SHP77 treated with DMSO at 0.1 percent for 48 hours (cell line): ENCODE measurements around the gene ABLIM1.

Source experiments
- DNase-seq: peaks from one replicate; lab custom pipeline; 2025; lab: John Stamatoyannopoulos, UW

The ABLIM1 gene

GRCh38 chr10:114517368-114518250 lies 140.5 kb downstream of the ABLIM1 start:
- DNase-seq: no peak

DNA sequence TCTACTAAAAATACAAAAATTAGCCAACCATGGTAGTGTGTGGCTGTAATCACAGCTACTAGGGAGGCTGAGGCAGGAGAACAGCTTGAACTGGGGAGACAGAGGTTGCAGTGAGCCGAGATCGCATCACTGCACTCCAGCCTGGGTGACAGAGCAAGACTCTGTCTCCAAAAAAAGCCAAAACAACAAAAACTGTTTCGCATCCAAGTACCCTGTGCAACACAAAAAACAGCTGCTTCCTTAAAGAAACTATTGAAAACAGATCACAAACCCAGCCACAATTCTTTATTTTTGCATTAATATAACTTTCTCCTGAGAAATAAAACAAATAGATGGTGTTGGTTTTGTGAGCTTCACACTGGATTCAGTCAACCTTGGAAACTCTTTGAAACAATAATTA lies 141.7 kb downstream of the ABLIM1 start:
- no peak for DNase-seq

- no peak for DNase-seq
Measured at GRCh38 chr10:114515298-114515914, 142.7 kb downstream of the ABLIM1 start.

DNA sequence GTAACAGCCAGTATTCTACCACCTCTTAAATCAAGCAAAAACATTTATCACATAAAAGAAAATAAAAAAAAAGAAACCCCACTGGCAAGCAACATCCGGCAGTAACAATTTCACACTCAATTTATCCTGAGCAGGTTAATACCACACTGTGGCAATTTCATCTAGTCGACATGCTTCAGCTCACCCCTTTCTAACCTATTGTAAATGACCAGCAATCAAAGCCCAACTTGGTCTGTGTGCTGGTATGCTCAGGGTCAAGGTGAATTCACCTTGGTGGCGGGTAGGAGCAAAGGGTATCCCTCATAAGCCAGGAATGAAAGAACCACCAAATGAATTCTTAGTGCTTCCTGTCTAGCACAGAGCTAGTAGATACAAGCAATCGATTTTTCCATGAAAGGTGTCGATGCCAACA lies 144.7 kb downstream of the ABLIM1 start:
- DNase-seq: no peak

DNA sequence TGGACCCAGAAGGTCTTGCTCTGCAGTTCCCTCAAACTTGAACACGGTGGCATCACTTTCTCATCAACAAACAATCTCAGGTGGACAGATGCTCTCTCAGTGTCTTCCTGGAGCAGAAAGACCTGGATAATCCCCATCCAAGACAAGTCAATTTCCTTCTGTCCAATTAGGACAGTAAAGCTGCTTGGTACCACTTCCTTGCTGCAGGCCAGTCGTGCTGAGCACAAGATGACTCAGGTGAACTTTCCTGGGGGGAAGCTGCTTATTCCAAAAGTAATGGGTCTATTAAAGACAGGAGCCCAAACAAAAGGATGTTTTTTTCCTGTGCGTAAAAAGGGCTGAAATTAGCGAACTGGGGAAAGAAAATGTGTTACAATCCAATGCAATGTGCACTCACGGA lies 146.2 kb downstream of the ABLIM1 start:
- DNase-seq: no peak

GRCh38 chr10:114508376-114508775 lies 149.7 kb downstream of the ABLIM1 start:
- no peak for DNase-seq

GRCh38 chr10:114507449-114507848 lies 150.6 kb downstream of the ABLIM1 start:
- no peak for DNase-seq

- no peak for DNase-seq
Measured at GRCh38 chr10:114506871-114507385, 151.1 kb downstream of the ABLIM1 start.

GRCh38 chr10:114504769-114505579 lies 153.1 kb downstream of the ABLIM1 start:
- DNase-seq: no peak

GRCh38 chr10:114502074-114502473 lies 156.0 kb downstream of the ABLIM1 start:
- no peak for DNase-seq

DNA sequence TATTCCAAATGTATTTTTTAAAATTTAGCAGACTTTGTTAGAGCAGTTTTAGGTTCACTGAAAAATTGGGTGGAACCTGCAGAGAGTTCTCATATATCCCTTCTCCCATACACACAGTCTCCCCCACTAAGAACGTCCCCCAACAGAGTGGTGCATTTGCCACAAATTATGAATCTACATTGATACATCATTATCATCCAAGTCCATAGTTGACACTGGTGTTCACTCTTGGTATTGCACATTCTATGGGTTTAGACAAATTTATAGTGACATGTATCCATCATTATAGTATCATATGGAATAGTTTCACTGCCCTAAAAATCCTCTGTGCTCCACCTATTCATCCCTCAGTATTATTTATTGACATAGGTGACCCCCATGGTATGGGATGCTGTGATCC lies 156.4 kb downstream of the ABLIM1 start:
- no peak for DNase-seq

GRCh38 chr10:114500643-114501042 lies 157.4 kb downstream of the ABLIM1 start:
- no peak for DNase-seq

DNA sequence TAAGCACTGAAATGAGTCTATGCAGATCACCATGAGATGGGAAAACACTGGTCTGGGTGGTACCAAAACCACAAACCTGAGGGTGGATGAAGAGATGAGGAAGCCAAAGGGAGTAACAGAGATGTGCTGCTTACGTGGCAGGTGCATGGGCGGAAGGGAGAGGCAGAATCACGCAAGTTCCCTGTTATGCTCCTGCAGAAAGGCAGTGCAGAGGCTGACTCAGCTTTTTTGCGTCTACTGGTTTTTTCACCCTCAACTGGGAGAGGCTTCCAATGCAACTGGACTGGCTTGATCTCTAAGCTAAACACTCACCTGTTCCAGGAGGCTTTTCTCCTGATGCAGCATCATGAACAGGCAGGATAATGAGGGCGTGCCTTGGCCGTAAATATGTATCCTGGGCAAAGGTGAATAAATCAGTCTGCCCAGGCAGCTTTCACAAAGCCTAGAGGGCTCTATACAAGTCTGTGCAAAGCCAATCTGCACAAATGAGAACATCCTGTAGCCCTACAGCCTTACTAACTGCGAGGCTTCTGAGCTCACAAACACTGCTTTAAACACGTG lies 158.4 kb downstream of the ABLIM1 start:
- DNase-seq: no peak

DNA sequence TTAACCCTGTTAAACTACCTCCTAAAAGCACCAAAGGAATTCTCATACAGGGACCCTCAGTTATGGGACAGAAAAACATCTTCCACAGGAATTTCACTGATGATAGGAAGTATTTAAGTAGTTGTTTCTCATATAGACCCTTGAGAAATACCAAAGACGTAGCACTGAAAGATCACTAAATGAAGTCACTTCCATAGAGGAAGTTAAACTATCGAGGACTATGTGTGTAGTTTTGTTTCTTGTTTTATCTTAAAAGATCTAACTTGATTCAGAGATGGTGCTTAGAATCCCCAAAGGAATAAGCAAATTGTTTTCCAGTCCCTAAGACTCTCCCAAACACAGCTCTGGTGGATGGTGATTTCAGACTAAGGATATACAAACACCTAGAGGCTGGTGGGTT lies 159.0 kb downstream of the ABLIM1 start:
- DNase-seq: no peak

GRCh38 chr10:114498413-114499111 lies 159.5 kb downstream of the ABLIM1 start:
- no peak for DNase-seq

DNA sequence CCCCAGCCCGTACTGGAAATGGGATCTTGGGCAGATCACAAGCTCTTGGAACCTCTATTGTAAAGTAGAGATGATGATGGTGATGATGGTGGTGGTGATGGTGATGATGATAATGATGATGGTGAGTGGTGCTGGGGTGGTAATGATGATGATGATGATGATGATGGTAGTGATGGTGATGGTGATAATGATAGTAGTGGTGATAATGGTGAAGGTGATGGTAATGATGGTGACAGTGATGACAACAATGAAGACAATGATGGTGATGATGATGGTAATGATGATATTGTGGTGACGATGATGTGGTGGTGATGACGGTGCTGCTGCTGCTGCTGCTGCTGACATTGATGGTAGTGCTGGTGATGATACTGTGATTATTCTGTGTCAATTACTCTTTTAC lies 162.8 kb downstream of the ABLIM1 start:
- no peak for DNase-seq

DNA sequence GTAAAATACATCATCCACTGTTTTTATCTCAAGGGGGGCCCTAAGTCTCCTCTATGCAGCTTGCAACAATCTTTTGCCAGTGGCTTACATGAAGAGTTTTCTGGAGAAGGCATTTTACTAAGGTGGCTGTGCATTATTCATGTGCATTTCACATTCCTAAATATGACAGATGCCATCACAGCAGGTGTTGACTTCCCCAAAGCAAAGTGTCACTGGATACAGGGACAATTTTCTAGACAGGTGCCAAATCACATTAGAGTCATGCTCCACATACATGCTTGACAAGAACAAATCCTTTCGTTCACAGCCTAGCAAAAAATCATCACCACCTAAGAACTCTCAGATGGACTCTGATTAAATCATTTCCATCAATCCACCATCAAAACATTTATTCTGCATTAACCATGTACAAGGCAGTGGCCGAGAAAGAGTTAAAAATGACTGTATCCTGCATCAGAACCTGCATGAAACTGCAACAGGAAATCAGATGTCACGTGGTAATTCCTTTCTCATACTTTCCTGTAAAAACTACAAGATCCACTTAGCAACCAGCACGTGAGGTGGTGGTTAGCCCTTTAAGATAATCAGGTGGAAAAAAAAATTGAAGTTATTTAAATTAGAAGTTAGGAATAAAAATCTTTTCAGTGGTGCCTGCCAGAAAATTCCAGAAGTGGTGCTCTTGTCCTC lies 165.6 kb downstream of the ABLIM1 start:
- no peak for DNase-seq

- DNase-seq: no peak
Measured at GRCh38 chr10:114491933-114492332, 166.1 kb downstream of the ABLIM1 start.

- DNase-seq: no peak
Measured at GRCh38 chr10:114491419-114491818, 166.7 kb downstream of the ABLIM1 start.

DNA sequence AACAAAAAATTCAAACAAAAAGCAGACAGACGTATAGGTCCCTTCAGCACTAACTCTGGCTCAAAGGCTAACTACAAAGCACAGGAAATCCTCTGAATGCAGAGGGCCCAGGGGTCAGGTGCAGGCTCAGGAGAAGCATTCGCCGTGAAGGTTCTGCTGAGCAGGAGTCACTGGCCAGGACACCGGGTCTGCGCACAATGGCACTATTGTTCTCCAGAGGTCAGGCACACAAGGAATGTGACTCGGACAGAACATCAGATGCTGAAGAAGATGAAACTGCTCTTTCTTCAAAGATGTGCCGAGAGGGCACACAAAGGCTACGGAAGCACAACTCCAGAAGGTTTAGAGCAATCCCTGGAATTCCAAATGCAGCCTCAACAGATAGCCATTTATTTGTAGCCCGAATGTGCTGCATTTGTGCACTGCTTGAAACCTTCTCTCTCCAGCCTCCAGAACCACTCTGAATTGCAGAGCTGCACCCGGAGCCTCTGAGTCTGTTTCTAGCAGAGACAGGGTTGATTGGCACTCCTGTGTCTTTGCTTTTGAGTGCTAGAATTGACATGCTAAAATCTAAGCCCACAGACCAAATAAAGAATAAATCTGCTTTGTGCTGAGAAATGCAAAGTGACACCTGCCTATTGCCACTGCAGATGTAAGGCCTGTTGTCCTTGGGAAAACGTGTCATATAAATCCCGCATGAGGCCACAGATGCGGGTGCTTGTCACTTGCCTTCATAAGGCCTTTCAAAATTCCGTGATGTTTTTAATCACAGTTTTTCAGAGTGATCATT lies 168.4 kb downstream of the ABLIM1 start:
- DNase-seq: no peak
